Right forelimb (tissue), 1 donor: ENCODE measurements around the gene OSM.

Experiments
- DNase-seq: peaks from one replicate; pipeline ENCODE4 v3.0.0-alpha.2; 2018

OSM gene

GRCh38 chr22:30266445-30267381, at the start of gene OSM:
Gene OSM, minus strand, starts transcription at chr22:30266851. Its CDS starts 52 bp downstream, at chr22:30266799.
- no peak for DNase-seq

DNA sequence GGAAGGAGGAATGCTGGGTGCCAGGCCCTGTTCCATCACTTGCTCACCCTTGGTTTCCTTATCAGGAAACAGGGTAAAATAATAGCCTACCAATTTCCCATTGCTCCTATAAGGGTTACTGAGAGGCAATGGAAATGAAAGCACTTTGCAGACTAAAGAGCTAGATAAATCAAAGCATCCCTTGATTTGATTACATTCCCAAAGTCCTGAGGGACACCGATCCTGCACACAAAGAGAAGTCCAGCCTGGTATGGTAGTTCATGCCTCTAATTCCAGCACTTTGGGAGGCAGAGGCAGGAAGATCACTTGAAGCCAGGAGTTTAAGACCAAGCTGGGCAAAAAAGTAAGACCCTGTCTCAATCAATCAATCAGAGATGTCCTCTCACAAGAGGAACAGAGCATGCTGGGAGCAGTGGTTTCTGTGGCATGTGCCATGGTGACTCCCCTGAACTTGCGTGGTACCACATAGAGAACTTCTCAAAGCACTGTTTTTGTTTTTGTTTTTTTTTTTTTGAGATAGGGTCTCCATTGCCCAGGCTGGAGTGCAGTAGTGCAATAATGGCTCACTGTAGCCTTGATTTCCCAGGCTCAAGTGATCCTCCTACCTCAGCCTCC, 49.4 kb upstream of the OSM start:
- no peak for DNase-seq

DNA sequence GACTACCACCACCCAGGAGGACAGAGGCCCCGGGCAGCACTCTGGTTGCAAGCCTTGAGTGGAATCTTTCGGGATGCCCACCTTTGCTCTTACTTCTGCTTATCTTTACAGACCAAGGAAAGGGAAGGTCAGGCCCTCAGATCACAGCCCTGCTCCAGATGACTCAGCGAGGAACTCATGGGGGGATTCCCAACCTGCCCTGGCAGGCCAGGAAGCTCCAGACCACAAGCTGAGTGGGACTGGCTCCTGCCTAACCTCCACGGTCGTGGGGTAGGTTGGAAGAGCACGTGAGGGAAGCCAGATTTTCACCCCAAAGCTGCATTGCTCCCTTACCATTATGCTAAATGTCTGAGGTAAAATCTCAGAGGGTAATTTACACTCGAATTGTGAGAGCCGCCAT, 48.3 kb upstream of the OSM start:
- no peak for DNase-seq

- no peak for DNase-seq
Measured at GRCh38 chr22:30313527-30314363, 47.1 kb upstream of the OSM start.

GRCh38 chr22:30312053-30312452, 45.4 kb upstream of the OSM start:
- no peak for DNase-seq

DNA sequence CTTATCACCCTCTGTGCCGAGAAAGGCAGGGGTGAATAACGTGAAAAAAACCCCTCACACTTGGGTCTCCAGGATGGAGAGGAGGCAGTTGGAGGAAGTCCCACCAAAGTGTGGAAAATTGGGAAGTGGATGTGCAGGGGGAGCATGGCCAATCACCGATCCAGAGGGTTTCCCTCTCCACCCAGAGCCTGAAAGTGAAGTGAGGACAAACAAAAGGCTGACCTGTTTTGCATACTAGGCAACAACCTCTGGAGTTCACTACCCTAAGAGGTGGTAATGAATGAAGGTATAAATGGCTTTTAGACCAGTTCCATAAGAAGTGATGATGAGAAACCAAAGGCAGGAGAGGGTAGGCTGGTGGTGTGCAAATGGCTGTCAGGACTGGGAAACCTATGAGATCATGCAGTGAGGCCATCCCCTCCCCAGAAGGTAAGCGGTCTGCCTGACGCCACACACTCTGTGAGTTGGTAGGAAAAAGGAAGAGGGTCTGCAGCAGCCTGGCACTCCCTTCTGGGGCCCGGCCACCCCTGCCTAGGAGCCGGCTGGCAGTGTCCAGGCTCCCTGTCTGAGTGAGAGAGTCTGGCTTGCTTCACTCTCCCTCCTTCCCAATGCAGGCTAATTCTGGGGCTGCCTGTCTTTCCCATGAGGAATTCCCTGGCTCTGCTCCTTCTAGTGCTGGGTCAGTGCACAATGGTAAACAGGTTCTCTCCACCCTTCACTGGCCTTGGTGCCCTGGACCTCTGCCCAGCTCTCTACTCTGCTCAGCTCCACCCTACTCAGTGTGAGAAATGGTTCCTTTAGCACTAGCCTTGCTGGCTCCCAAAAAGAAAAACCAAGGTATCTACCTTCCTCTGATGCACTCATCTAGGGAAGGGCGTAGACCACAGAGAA, 44.5 kb upstream of the OSM start:
- DNase-seq = no peak

DNA sequence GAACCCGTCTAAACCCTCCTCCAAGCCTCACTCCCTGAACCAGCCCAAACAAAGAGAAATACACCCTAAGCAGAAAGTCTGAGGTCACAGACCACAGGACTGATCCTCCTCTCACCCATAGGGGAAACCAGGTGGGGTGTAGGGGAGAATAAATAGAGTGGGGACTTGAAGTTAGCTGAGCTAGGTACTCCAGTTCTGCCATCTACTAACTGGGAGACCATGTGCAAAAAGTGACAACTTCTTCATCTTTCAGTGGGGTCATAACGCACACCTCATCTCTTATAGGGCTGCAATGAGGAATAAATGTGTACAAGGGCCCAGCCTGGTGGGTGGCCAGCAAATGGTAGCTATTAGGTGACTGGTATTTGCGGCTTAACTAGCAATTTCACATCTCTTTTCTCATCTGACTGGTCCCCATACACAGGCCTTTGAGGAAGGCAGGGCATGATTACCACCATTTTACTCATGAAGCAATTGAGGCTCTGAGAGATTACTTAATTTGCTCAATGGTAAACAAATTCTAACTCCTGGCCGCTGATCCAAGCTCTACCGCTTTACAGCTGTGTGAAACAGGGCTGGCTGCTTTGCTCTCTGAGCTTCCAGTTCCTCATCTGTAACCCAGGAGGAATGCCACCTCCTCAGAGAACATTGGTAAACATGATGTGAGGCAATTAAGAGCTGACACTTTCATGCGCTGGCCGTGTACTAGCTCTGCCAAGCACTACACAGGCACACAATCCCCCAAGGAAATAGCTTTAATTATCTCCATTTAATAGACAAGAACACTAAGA, 43.5 kb upstream of the OSM start:
- DNase-seq = no peak

DNA sequence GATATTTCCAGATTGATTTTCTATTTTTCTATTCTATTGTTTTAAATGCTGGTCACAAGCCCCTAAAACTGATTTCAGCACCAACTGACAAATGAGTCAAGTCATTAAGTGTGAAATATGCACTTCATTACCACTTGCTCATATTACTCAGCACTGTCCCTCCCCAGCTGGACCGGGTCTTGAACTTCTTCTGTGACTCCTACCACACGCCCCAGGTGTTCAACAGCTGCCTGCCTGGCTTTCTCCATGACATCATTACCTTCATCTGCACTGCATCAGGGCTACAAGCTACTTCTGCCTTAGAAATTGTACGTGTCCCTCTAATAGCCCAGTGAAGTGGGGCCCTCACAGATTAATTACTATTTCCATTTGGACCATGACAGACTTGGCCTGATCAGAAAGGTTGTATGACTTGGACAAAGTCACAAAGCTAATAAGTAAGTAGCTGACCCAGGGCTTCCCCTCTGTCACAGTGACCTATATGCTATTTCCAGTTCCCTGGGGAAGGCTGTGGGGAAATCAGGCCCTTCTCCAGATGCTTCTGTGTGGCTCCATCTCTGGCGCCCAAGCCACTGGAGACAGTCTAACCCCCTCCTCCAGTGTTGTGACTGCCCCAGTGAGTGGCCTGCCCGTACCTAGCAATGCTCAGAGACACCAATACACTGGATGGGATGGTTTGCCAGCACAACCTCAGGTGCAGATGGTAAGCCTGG, 42.0 kb upstream of the OSM start:
- no peak for DNase-seq

- no peak for DNase-seq
Measured at GRCh38 chr22:30308093-30308492, 41.4 kb upstream of the OSM start.

- DNase-seq = no peak
Measured at GRCh38 chr22:30307041-30307574, 40.5 kb upstream of the OSM start.

DNA sequence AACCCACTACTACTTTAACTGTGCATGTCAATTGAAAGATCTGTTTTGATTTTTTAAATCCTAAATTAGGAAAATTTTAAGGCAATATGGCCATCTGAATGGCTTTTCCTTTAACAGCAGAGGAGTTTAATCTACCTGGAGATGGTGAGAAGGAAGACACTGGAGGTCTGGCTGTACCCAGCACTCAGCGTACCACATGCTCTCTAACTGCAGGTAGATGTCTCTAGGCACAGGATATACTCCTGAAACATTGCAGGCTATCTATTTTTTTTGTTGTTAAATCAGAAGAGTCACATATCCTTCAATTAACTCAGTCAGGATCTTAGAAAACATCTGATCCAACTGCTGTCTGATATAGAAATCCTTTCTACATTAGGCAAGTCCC, 40.0 kb upstream of the OSM start:
- DNase-seq = no peak

DNA sequence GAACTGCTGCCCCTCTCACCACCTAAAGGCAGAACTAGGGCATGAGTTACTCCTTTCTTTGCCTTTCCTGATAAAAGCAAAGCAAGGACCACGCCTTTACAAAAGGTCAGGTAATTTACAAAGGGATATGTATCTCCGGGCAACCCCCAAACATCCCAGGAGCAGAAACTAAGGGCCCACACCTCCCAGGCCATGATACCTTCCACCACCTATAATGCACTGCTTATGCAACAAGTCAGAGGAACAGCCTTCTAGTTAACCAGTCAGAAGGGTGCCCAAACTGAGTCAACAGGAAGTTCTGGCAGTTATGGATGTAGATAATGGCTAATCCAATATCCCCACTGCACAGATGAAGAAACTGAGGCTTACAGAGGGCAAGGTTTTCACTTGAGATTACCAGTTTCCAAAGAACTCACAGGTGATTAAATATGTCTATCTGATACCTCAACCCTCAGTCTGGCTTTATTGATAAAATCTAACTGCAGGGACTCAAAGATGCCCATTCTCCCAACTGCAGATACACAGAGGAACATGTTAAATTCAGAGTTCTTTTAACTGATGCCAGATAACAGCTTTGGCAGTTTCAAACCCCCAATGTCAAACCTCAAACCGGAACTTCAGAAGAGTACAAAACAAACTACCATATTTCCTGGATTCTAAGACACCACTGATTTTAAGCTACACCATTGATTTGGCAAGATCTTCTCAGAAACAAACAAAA, 39.4 kb upstream of the OSM start:
- no peak for DNase-seq

- DNase-seq = no peak
Measured at GRCh38 chr22:30305519-30305905, 38.9 kb upstream of the OSM start.

GRCh38 chr22:30304495-30305244, 38.0 kb upstream of the OSM start:
- no peak for DNase-seq

DNA sequence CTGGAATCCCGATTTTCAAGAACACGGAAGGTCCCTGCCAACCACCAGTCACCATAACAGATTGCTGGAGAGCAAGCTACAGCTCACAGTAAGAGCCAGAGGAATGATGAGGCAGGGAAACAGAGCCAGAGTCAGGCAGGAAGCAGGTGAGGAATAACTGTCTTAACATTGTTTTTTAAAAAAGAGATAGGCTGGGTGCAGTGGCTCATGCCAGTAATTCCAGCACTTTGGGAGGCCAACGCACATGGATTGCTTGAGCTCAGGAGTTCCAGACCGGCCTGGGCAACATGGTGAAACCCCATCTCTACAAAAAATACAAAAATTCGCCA, 36.1 kb upstream of the OSM start:
- DNase-seq = no peak

- DNase-seq = no peak
Measured at GRCh38 chr22:30301995-30302809, 35.6 kb upstream of the OSM start.

- DNase-seq = no peak
Measured at GRCh38 chr22:30299322-30299721, 32.7 kb upstream of the OSM start.

GRCh38 chr22:30297991-30298701, 31.5 kb upstream of the OSM start:
- DNase-seq = no peak
